ENCODE data around the gene ENPP1.

DNA sequence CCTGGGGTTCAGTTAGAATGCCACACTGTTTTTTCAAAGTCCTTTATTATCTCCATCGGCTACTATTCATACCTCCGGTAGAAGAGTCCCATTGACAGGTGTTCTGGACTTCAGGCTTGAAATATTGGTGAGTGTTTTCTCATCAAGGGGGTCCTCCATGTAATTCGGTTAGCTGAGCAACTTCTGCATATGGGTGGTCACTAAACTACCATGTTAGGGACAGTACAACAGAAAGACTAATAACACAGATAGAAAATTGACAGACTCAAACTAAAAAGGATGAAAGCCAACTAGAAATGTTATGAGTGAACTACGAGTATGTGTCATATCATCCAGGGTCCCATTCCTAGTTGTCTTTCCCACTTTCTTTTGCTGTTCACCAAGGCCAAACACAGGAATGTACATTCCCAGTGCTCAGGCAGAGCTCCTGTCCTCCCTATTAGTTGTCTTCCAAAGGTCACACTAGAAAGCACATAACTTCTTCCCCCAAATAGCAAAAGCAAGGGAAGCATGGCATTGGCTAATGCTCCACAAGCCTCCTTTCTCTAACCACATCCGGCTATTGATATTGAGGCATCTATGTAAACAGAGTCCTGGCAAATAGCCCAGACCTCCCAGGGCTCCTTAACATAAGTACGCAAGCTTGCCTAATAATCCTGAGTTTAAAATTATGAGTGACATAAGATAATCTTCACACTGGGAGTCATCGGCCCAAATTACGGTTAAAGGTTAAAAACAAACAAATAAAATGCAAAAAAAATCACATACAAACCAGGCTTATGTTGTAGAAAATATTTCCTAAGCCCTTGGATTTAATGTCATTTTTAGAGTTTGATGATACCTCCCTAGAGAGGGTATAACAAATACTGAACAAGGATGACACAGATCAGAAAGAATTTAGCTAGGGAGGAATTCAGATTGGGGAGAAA is 130.1 kb downstream of the ENPP1 start:
- no peak for TF ChIP-seq CTCF (IDR thresholded peaks at IDR 0.05)
- no peak for TF ChIP-seq POLR2A (IDR thresholded peaks at IDR 0.05)
